AG04450 (cell line): ENCODE measurements around the gene NTM. TPM values are rescaled to one million over a fixed set of nuclear protein-coding genes. Genes with fewer than 3 reads are reported as not detected.

Experiments
- CTCF ChIA-PET: fragments of 300-600, 350-600 bp; formaldehyde crosslinking; extraction: SDS; loops from one replicate; lab custom pipeline; 2022; ENCODE audit warnings: antibody characterized with exemption, inconsistent platforms; lab: Charles Lee
- POLR2A ChIA-PET: fragments of 350-600 bp; formaldehyde crosslinking; extraction: SDS; loops from one replicate; lab custom pipeline; 2021; ENCODE audit warnings: antibody characterized with exemption, inconsistent platforms; lab: Yijun Ruan, JAX
- DNase-seq: peaks from one replicate; pipeline ENCODE4 v3.0.0-alpha.2; 2011; ENCODE audit warnings: low read depth, low spot score
- H3K27ac ChIP-seq: one replicate; pipeline ENCODE4 v1.5.1; 2012; ENCODE audit warnings: low read depth, low read length, control low read depth
- H3K27me3 ChIP-seq: one replicate; pipeline ENCODE4 v1.6.0; 2012; ENCODE audit warnings: low read length; ENCODE audit not compliant: control insufficient read depth, insufficient read depth
- H3K4me3 ChIP-seq: 2 replicates; pipeline ENCODE4 v1.5.1; 2011; ENCODE audit warnings: mild to moderate bottlenecking, low read depth, low read length, control low read depth
- H3K9me3 ChIP-seq: 2 replicates; pipeline ENCODE4 v1.5.1; 2012; ENCODE audit warnings: low read length; ENCODE audit not compliant: control insufficient read depth, insufficient read depth
- polyA plus RNA-seq: library from polyadenylated mRNA; depleted of rRNA; stranded (reverse); fragments of >200 nt; gene quantifications from 2 replicates; pipeline ENCODE4 v1.2.3, GENCODE V29; 2011
- TF ChIP-seq, protein P1 (sequence below): IDR thresholded peaks from 2 replicates; pipeline ENCODE4 v1.5.1; 2011; ENCODE audit warnings: low read depth, low read length, control low read depth, inconsistent platforms

NTM gene
- polyA plus RNA-seq, 1 experiment: 26.9 TPM

GRCh38 chr11:131980199-131980598 lies 609.8 kb downstream of the NTM start:
- no peaks in the 10 kb centered on the region for H3K27me3 ChIP-seq
- ChIA-PET CTCF (interaction anchor here (1.1 to 1.6 kb wide), 2 partner anchors 112 to 147 kb away, joined by 3 to 4 read pairs; no protein-coding TSS in a partner anchor), POLR2A (no interaction called here)
- DNase-seq: no peak
- H3K27ac ChIP-seq: no peak overlapping the region
- H3K4me3 ChIP-seq: no peak overlapping the region
- H3K9me3 ChIP-seq: no peaks in the 10 kb centered on the region
- TF ChIP-seq, protein P1, sequence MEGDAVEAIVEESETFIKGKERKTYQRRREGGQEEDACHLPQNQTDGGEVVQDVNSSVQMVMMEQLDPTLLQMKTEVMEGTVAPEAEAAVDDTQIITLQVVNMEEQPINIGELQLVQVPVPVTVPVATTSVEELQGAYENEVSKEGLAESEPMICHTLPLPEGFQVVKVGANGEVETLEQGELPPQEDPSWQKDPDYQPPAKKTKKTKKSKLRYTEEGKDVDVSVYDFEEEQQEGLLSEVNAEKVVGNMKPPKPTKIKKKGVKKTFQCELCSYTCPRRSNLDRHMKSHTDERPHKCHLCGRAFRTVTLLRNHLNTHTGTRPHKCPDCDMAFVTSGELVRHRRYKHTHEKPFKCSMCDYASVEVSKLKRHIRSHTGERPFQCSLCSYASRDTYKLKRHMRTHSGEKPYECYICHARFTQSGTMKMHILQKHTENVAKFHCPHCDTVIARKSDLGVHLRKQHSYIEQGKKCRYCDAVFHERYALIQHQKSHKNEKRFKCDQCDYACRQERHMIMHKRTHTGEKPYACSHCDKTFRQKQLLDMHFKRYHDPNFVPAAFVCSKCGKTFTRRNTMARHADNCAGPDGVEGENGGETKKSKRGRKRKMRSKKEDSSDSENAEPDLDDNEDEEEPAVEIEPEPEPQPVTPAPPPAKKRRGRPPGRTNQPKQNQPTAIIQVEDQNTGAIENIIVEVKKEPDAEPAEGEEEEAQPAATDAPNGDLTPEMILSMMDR: no peak

- CTCF ChIA-PET: no interaction called here
- DNase-seq: no peak
Observed at GRCh38 chr11:131980888-131981668, 610.7 kb downstream of the NTM start.

GRCh38 chr11:131982154-131982553 lies 611.7 kb downstream of the NTM start:
- DNase-seq: no peak
- no peaks in the 10 kb centered on the region for H3K9me3 ChIP-seq
- TF ChIP-seq, protein P1: no peak
- ChIA-PET POLR2A (interaction anchor here (0.7 kb wide), 1 partner anchor 288 kb away, joined by 3 read pairs; no protein-coding TSS in a partner anchor), CTCF (interaction anchor here (0.9 kb wide), 1 partner anchor 1002 kb away, joined by 3 read pairs; no protein-coding TSS in a partner anchor)
- H3K4me3 ChIP-seq: no peak overlapping the region
- no peaks in the 10 kb centered on the region for H3K27me3 ChIP-seq
- no peak overlapping the region for H3K27ac ChIP-seq

More at GRCh38 chr11:131980888-131981668, 610.7 kb downstream of the NTM start:
- Histone ChIP-seq H3K9me3 (no peaks in the 10 kb centered on the region), H3K27me3 (no peaks in the 10 kb centered on the region), H3K4me3 (no peak overlapping the region), H3K27ac (no peak overlapping the region)
- TF ChIP-seq, protein P1: no peak
- POLR2A ChIA-PET: no interaction called here

DNA sequence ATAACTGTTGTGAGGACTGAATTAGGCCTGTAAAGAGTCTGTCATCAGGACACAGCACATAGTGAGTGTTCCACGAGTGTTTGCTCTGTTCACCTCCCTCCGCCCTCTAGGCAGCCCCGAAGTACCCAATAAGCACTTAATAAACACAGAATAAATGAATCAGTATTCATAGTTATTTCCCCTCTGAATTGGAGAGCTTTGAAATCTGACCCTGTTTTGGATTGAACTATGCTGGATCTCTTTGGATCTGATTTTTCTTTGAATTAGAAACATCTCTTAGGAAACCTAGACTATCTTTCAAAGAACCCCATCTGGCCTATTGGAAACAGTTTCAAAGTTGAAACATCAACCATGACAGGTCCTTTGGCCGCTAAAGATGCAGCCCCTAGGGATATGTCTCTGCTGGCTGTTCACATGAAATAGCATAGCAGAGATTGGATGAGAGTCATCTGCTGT lies 615.5 kb downstream of the NTM start:
- no peak for DNase-seq
- ChIA-PET CTCF (interaction anchor here (1.0 to 1.5 kb wide), 2 partner anchors 118 to 141 kb away, joined by 3 to 4 read pairs; no protein-coding TSS in a partner anchor), POLR2A (no interaction called here)
- no peaks in the 10 kb centered on the region for H3K27me3 ChIP-seq
- H3K4me3 ChIP-seq: no peak overlapping the region
- H3K27ac ChIP-seq: no peak overlapping the region
- H3K9me3 ChIP-seq: no peaks in the 10 kb centered on the region
- TF ChIP-seq, protein P1: no peak

GRCh38 chr11:131987703-131988102 lies 617.3 kb downstream of the NTM start:
- no peak overlapping the region for H3K4me3 ChIP-seq
- no peaks in the 10 kb centered on the region for H3K9me3 ChIP-seq
- H3K27me3 ChIP-seq: no peaks in the 10 kb centered on the region
- no peak overlapping the region for H3K27ac ChIP-seq
- TF ChIP-seq, protein P1: no peak
- POLR2A ChIA-PET: no interaction called here
- CTCF ChIA-PET: no interaction called here
- DNase-seq: no peak
